Liver (tissue), 9 donors: ENCODE results near the gene KRTAP4-3. TPM values are rescaled to one million over a fixed set of nuclear protein-coding genes. Genes with fewer than 3 reads are reported as not detected.

Source experiments
- DNase-seq: peaks from one replicate; pipeline ENCODE4 v3.0.0-alpha.2; 2017; ENCODE audit warnings: low spot score
- H3K27ac ChIP-seq, 2 donors: one replicate each; pipeline ENCODE4 v1.7.0; 2013; ENCODE audit warnings: inconsistent platforms in 2 of 2, low read length in 2 of 2, control low read depth in 1 of 2, low read depth in 1 of 2, mild to moderate bottlenecking in 1 of 2
- H3K27me3 ChIP-seq, 4 donors: one replicate each; pipeline versions ENCODE4 v1.6.1 to v1.7.0; 2013; ENCODE audit warnings: low read length in 3 of 4, inconsistent platforms in 1 of 4, mild to moderate bottlenecking in 1 of 4, moderate library complexity in 1 of 4; ENCODE audit not compliant: control insufficient read depth in 4 of 4, insufficient read depth in 4 of 4
- H3K36me3 ChIP-seq, 4 donors: one replicate each; pipeline versions ENCODE4 v1.6.1 to v1.7.0; 2013; ENCODE audit warnings: low read length in 3 of 4, mild to moderate bottlenecking in 3 of 4, low read depth in 1 of 4, moderate library complexity in 1 of 4; ENCODE audit not compliant: control insufficient read depth in 4 of 4, insufficient read depth in 3 of 4
- H3K4me1 ChIP-seq, 4 donors: one replicate each; pipeline versions ENCODE4 v1.6.1 to v1.7.0; 2013; ENCODE audit warnings: low read length in 3 of 4, mild to moderate bottlenecking in 3 of 4, moderate library complexity in 1 of 4; ENCODE audit not compliant: control insufficient read depth in 4 of 4, insufficient read depth in 4 of 4
- H3K4me3 ChIP-seq, 3 donors: one replicate each; pipeline versions ENCODE4 v1.6.1 to v1.7.0; 2013; ENCODE audit warnings: low read length in 3 of 3, control low read depth in 1 of 3, low read depth in 1 of 3, mild to moderate bottlenecking in 1 of 3
- H3K9ac ChIP-seq, 2 donors: one replicate each; pipeline ENCODE4 v1.7.0; 2013; ENCODE audit warnings: low read length in 2 of 2, mild to moderate bottlenecking in 2 of 2, moderate library complexity in 2 of 2, control low read depth in 1 of 2, low read depth in 1 of 2
- H3K9me3 ChIP-seq, 4 donors: one replicate each; pipeline versions ENCODE4 v1.6.1 to v1.7.0; 2013; ENCODE audit warnings: low read length in 3 of 4; ENCODE audit not compliant: control insufficient read depth in 4 of 4
- EGR1 ChIP-seq, 2 donors: IDR thresholded peaks; 2 replicates each; pipeline ENCODE4 v1.6.1; 2016 to 2018; ENCODE audit warnings: antibody characterized with exemption in 2 of 2, low read depth in 2 of 2
- FOXA1 ChIP-seq: IDR thresholded peaks from 2 replicates; pipeline ENCODE4 v1.6.1; 2016; ENCODE audit warnings: antibody characterized with exemption
- GABPA ChIP-seq, 2 donors: IDR thresholded peaks in 1 of 2; conservative IDR thresholded peaks in 1 of 2; 2 replicates each; pipeline ENCODE4 v1.6.1; 2016; ENCODE audit warnings: antibody characterized with exemption in 2 of 2, mild to moderate bottlenecking in 1 of 2, moderate library complexity in 1 of 2
- HNF4A ChIP-seq, 2 donors: conservative IDR thresholded peaks; 2 replicates each; pipeline ENCODE4 v1.6.1; 2016; ENCODE audit warnings: antibody characterized with exemption in 2 of 2, mild to moderate bottlenecking in 2 of 2
- HNF4G ChIP-seq: IDR thresholded peaks from 2 replicates; pipeline ENCODE4 v1.6.1; 2016; ENCODE audit warnings: antibody characterized with exemption
- JUND ChIP-seq, 2 donors: IDR thresholded peaks; 2 replicates each; pipeline ENCODE4 v1.6.1; 2016; ENCODE audit warnings: antibody characterized with exemption in 2 of 2
- RAD21 ChIP-seq, 2 donors: IDR thresholded peaks; 2 replicates each; pipeline ENCODE4 v1.6.1; 2016; ENCODE audit warnings: antibody characterized with exemption in 2 of 2, mild to moderate bottlenecking in 2 of 2
- TAF1 ChIP-seq: conservative IDR thresholded peaks from 2 replicates; pipeline ENCODE4 v1.6.1; 2016; ENCODE audit warnings: antibody characterized with exemption, mild to moderate bottlenecking
- WGBS: extraction: QIAGEN DNeasy Blood & Tissue Kit; methylation state at CpG from one replicate; pipeline ENCODE4 v1.1.7; 2013; 5-methylcytosine and 5-hydroxymethylcytosine counted together
- polyA plus RNA-seq, 2 donors: library from polyadenylated mRNA; stranded (reverse) in 1 of 2; unstranded in 1 of 2; fragments of 200-250 nt in 1 of 2; fragments of >200 nt in 1 of 2; fragmentation: Nextera tagmentation in 1 of 2; extraction: Ambion mirVana in 1 of 2; gene quantifications; one replicate each; pipeline versions ENCODE4 v1.2.1 to v1.2.3, GENCODE V29; 2013 to 2015
- total RNA-seq, 2 donors: library from RNA; depleted of rRNA; stranded (reverse); fragments of >200 nt; gene quantifications; one replicate each; pipeline ENCODE4 v1.2.3, GENCODE V29; 2014
- TF ChIP-seq, protein P1 (sequence below): IDR thresholded peaks from 2 replicates; pipeline ENCODE4 v1.6.1; 2016; ENCODE audit warnings: antibody characterized with exemption, mild to moderate bottlenecking
- TF ChIP-seq, protein P2 (sequence below): IDR thresholded peaks from 2 replicates; pipeline ENCODE4 v1.6.1; 2016; ENCODE audit warnings: antibody characterized with exemption
- TF ChIP-seq, protein P3 (sequence below): IDR thresholded peaks from 2 replicates; pipeline ENCODE4 v1.6.1; 2016; ENCODE audit warnings: antibody characterized with exemption
- TF ChIP-seq, protein P4 (sequence below): fragments of 150-350 bp; IDR thresholded peaks from 2 replicates; pipeline ENCODE4 v1.5.1; 2017; ENCODE audit warnings: improper control_type of control experiment, low read depth, low read length; ENCODE audit not compliant: missing input control
- donor health status: healthy.
- donor health status: healthy.
- donor health status: healthy.
- donor health status: healthy.
- donor health status: healthy.

KRTAP4-3 gene
- total and polyA plus RNA-seq, 4 donors: not detected

DNA sequence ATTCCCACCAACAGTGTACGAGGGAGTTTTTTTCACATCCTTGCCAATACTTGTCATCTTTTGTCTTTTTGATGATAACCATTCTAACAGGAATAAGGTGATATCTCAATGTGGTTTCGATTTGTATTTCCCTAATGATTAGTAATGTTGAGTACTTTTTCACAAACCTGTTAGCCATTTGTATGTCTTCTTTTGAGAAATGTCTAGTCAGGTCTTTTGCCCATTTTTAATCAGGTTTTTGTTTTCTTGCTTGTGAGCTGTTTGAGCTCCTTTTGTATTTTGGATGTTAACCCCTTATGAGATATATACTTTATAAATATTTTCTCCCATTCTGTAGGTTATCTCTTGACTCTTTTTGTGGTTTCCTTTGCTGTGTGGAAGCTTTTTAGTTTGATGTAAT lies 16.5 kb downstream of the KRTAP4-3 start:
- Histone ChIP-seq H3K9ac (no peak overlapping the region), H3K4me3 (no peak overlapping the region), H3K9me3 (no peaks in the 10 kb centered on the region), H3K27ac (no peak overlapping the region), H3K36me3 (no peaks in the 10 kb centered on the region), H3K4me1 (no peaks in the 10 kb centered on the region), H3K27me3 (peaks cover 0 to 3% (median 0%) of the 10 kb centered on the region in 4 donors)
- TF ChIP-seq, protein P1, sequence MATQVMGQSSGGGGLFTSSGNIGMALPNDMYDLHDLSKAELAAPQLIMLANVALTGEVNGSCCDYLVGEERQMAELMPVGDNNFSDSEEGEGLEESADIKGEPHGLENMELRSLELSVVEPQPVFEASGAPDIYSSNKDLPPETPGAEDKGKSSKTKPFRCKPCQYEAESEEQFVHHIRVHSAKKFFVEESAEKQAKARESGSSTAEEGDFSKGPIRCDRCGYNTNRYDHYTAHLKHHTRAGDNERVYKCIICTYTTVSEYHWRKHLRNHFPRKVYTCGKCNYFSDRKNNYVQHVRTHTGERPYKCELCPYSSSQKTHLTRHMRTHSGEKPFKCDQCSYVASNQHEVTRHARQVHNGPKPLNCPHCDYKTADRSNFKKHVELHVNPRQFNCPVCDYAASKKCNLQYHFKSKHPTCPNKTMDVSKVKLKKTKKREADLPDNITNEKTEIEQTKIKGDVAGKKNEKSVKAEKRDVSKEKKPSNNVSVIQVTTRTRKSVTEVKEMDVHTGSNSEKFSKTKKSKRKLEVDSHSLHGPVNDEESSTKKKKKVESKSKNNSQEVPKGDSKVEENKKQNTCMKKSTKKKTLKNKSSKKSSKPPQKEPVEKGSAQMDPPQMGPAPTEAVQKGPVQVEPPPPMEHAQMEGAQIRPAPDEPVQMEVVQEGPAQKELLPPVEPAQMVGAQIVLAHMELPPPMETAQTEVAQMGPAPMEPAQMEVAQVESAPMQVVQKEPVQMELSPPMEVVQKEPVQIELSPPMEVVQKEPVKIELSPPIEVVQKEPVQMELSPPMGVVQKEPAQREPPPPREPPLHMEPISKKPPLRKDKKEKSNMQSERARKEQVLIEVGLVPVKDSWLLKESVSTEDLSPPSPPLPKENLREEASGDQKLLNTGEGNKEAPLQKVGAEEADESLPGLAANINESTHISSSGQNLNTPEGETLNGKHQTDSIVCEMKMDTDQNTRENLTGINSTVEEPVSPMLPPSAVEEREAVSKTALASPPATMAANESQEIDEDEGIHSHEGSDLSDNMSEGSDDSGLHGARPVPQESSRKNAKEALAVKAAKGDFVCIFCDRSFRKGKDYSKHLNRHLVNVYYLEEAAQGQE: no peak
- TF ChIP-seq FOXA1 (no peak), GABPA (IDR thresholded peaks at IDR 0.05 in 1 of 2, conservative IDR thresholded peaks at IDR 0.05 in 1 of 2) (no peak), HNF4G (no peak), EGR1 (IDR thresholded peaks at IDR 0.05; ENCODE audit: low read depth in 2 of 2) (no peak), JUND (IDR thresholded peaks at IDR 0.05) (no peak)
- no peak for DNase-seq
- 52% methylated on average over 2 of the region's 2 CpGs for WGBS

DNA sequence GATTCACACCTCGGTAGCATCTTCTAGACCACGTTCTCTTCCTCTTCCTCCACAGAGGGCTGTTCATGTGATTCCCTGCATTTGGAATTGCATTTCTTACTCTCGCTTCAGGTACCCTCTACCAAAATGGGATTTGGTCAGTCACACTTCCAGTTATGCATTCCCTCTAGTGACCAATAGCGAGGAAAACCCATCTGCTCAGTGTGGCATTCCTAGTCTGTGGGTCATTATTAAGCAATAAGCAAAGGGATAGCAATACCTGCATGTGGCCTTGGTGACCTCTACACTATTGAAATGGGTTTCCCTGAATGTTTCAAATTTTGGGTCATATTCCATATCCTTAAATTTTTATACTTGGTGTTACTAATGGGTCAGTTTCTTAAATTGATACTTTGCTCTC lies 18.0 kb downstream of the KRTAP4-3 start:
- Histone ChIP-seq H3K4me3 (no peak overlapping the region), H3K9me3 (no peaks in the 10 kb centered on the region), H3K36me3 (no peaks in the 10 kb centered on the region), H3K9ac (no peak overlapping the region), H3K4me1 (no peaks in the 10 kb centered on the region), H3K27ac (no peak overlapping the region), H3K27me3 (peaks cover 0 to 3% (median 0%) of the 10 kb centered on the region in 4 donors)
- no peak for TF ChIP-seq HNF4A (conservative IDR thresholded peaks at IDR 0.05)
- TF ChIP-seq, protein P1: no peak
- no peak for TF ChIP-seq RAD21 (IDR thresholded peaks at IDR 0.05)
- TF ChIP-seq EGR1 (IDR thresholded peaks at IDR 0.05; ENCODE audit: low read depth in 2 of 2): no peak
- no peak for TF ChIP-seq TAF1
- DNase-seq: no peak
- 87% methylated on average over 4 of the region's 4 CpGs for WGBS

DNA sequence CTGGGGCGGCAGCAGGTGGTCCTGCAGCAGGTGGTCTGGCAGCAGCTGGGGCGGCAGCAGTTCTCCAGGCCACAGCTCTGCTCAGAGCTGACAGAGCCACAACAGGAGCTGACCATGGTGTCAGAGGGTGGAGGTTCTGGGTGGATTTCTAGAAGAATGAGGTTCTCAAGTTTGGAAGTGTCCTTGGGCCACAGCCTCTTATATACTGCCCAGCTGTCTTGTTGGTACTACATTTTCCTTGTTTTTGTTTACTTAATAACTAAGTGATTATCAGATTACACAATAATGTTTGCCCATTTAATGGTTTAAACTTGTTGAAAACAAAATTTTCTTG lies 18.4 kb downstream of the KRTAP4-3 start, which contains the start of gene KRTAP4-5:
Gene KRTAP4-5, minus strand, starts transcription at position 174 of the 334 bp plus-strand sequence. Its CDS starts 58 bp downstream, at position 116.
- H3K36me3 ChIP-seq: no peaks in the 10 kb centered on the region
- WGBS: 42% methylated on average over 2 of the region's 2 CpGs
- DNase-seq: no peak
- H3K4me3 ChIP-seq: no peak within 1 kb of the TSS
- no peak within 1 kb of the TSS for H3K27ac ChIP-seq
- peaks cover 0 to 3% (median 0%) of the 10 kb centered on the region in 4 donors for H3K27me3 ChIP-seq
- TF ChIP-seq TAF1: no peak
- TF ChIP-seq EGR1 (IDR thresholded peaks at IDR 0.05; ENCODE audit: low read depth in 2 of 2): no peak
- TF ChIP-seq, protein P2, sequence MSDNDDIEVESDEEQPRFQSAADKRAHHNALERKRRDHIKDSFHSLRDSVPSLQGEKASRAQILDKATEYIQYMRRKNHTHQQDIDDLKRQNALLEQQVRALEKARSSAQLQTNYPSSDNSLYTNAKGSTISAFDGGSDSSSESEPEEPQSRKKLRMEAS: no peak
- TF ChIP-seq JUND (IDR thresholded peaks at IDR 0.05): no peak
- TF ChIP-seq GABPA (IDR thresholded peaks at IDR 0.05 in 1 of 2, conservative IDR thresholded peaks at IDR 0.05 in 1 of 2): no peak
- TF ChIP-seq, protein P3, sequence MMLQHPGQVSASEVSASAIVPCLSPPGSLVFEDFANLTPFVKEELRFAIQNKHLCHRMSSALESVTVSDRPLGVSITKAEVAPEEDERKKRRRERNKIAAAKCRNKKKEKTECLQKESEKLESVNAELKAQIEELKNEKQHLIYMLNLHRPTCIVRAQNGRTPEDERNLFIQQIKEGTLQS: no peak
- TF ChIP-seq, protein P4, sequence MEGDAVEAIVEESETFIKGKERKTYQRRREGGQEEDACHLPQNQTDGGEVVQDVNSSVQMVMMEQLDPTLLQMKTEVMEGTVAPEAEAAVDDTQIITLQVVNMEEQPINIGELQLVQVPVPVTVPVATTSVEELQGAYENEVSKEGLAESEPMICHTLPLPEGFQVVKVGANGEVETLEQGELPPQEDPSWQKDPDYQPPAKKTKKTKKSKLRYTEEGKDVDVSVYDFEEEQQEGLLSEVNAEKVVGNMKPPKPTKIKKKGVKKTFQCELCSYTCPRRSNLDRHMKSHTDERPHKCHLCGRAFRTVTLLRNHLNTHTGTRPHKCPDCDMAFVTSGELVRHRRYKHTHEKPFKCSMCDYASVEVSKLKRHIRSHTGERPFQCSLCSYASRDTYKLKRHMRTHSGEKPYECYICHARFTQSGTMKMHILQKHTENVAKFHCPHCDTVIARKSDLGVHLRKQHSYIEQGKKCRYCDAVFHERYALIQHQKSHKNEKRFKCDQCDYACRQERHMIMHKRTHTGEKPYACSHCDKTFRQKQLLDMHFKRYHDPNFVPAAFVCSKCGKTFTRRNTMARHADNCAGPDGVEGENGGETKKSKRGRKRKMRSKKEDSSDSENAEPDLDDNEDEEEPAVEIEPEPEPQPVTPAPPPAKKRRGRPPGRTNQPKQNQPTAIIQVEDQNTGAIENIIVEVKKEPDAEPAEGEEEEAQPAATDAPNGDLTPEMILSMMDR: no peak
- no peak for TF ChIP-seq RAD21 (IDR thresholded peaks at IDR 0.05)
- TF ChIP-seq, protein P1: no peak
- no peak within 1 kb of the TSS for H3K9ac ChIP-seq
- H3K4me1 ChIP-seq: no peaks in the 10 kb centered on the region
- no peaks in the 10 kb centered on the region for H3K9me3 ChIP-seq
